SK-N-SH (cell line): ENCODE results near the gene FADS2.

Source experiments
- RAD21 ChIP-seq: IDR thresholded peaks from 2 replicates; pipeline ENCODE4 v1.6.1; 2012; ENCODE audit warnings: mild to moderate bottlenecking, low read length
- TAF1 ChIP-seq: IDR thresholded peaks from 2 replicates; pipeline ENCODE4 v1.6.1; 2012; ENCODE audit warnings: low read depth, mild to moderate bottlenecking, low read length, moderate library complexity, borderline replicate concordance

DNA sequence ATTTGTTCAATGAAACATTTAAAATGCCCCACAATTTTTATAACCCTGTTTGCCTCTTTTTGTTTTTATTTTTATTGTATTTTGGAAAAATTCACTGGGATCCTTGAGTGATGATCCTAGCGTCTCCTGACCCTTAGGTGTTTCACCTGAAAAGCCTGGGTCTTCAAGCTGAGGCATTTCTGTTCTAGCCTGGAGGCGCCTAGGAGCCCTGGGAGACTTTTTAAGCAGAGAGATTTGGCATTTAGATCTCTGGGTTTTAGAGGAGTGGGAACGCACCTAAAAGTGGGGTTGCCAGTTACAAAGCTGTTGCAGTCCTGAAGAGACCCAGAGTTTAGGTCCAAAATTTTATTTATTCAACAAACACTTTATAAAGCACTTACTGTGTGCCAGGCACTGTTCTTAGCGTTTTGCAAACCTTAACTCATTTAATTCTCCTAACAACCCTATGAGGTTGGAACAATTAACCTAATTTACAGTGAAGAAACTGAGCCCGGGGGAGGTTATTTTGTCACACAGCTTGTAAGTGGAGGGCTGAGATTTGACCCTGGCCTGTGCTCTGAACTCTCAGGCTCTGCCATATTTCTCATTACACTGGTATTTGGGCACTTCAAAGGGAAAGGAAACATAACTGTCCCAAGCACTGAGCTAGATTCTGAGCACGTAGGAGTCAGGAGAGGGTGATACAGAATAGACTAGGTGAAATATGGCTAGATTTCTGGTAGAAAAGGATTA lies 10.5 kb upstream of the FADS2 start:
- TF ChIP-seq RAD21 (no peak), TAF1 (no peak)
